Thyroid gland (tissue), 4 donors: ENCODE data around the gene LATS1.
"Not testable (repeated sequence)": the region's sequence is repeated elsewhere in the genome, so short reads cannot be mapped to it uniquely, and the experiment has no call there.

ENCODE experiments used
- POLR2A ChIP-seq, 2 donors: fragments of 450-650 bp; IDR thresholded peaks; one replicate each; pipeline ENCODE4 v1.6.1; 2017; ENCODE audit warnings: antibody characterized with exemption in 2 of 2, mild to moderate bottlenecking in 2 of 2, moderate library complexity in 1 of 2
- TF ChIP-seq, protein P1 (sequence below), 6 experiments: fragments of 200-600 bp in 3 of 6; fragments of 450-650 bp in 3 of 6; sonication (generic) in 3 of 6; IDR thresholded peaks; one replicate each; pipeline ENCODE4 v1.5.1; 2016 to 2019; ENCODE audit warnings: antibody characterized with exemption in 6 of 6, mild to moderate bottlenecking in 2 of 6, inconsistent platforms in 1 of 6, moderate library complexity in 1 of 6

DNA sequence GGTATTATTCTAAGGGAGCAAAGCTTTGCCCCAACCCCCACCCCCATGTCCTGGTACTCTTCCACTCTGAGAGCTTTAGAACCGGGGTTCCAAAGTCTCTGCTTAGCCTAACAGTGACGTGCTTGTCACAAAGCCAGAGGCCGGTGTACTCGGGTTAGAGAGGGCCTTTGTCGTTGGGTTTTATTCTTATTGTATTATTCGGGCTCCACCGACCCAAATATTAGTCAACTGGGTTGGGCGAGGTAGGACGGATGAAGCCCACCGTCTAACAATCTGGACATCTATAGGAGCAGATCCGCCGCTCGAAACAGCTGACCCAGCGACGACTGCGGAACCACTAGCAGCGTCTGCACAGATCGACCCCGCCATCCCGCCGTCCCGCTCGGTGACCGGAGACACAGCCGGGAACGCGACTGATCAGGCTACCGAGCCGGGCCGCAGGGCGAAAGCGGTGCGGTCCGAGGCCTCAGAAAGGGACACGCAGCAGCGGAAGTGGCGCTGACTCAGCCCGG, 31.2 kb upstream of the LATS1 start:
- TF ChIP-seq, protein P1, sequence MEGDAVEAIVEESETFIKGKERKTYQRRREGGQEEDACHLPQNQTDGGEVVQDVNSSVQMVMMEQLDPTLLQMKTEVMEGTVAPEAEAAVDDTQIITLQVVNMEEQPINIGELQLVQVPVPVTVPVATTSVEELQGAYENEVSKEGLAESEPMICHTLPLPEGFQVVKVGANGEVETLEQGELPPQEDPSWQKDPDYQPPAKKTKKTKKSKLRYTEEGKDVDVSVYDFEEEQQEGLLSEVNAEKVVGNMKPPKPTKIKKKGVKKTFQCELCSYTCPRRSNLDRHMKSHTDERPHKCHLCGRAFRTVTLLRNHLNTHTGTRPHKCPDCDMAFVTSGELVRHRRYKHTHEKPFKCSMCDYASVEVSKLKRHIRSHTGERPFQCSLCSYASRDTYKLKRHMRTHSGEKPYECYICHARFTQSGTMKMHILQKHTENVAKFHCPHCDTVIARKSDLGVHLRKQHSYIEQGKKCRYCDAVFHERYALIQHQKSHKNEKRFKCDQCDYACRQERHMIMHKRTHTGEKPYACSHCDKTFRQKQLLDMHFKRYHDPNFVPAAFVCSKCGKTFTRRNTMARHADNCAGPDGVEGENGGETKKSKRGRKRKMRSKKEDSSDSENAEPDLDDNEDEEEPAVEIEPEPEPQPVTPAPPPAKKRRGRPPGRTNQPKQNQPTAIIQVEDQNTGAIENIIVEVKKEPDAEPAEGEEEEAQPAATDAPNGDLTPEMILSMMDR (IDR thresholded peaks at IDR 0.05) = not testable (repeated sequence)
- TF ChIP-seq POLR2A (IDR thresholded peaks at IDR 0.05) = not testable (repeated sequence)
